HG03378 (cell line): ENCODE results near the gene TRIM13.

Experiments used
- ATAC-seq: cut with Tn5 transposase; IDR thresholded peaks from one replicate; pipeline ENCODE4 v1.9.1; 2021; ENCODE audit warnings: mild to moderate bottlenecking, moderate library complexity; ENCODE audit not compliant: unreplicated experiment

Gene TRIM13

DNA sequence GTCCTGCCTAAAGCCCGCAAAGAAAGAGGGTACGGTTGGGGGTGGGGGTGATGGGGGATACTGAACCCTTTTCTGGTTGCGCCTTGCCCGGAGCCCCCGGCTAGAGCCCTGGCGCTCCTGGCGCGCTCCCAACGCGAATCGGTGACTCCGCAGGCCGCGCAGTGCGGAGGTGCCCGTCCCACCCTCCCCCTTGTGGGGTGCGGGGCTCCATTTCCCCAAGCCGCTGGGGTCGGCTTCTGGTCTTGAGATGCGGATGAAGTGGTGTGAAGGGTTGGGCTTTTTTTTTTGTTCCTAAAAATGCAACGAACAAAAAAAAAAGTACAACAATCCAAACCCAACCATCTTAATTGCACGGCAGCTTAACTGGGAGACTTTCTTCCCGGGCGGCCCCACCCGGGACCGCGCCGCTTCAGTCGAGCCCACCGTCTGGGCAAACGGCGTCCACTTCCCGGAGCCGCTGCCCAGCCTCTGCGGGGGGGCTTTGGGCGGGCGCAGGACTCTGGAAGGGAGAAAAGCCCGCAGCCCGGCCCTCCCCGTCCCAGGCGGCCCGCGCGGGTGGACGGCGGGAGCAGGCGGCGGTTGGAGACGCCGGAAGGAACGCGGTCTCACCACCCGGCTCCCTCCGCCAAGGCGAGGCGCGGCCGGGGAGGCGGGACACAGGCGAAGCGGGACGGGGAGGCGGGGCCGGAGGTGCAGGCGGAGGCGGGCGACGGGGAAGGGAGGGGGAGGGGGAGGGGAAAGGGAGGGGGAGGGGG is 504 bp upstream of the TRIM13 start:
- no peak for ATAC-seq

DNA sequence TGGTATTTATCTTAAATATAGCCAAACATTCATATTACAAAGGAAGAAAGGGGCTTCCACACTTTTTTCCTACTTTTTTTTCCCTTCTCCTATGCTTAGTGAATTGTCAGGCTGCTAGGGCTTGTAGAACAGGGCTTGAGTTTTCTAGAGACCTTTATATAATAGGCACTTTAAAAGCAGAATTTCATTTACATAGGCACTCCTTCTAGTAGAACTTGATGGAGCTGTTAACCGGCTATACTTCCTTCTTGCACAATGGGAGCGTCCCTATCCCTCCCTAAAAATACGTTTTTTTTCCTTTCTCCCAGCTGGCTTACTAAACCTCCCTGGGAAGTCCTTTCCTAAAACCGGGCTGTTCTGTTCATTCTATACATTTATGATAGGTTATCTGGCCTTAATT is 1.1 kb downstream of the TRIM13 start:
- ATAC-seq = no peak

DNA sequence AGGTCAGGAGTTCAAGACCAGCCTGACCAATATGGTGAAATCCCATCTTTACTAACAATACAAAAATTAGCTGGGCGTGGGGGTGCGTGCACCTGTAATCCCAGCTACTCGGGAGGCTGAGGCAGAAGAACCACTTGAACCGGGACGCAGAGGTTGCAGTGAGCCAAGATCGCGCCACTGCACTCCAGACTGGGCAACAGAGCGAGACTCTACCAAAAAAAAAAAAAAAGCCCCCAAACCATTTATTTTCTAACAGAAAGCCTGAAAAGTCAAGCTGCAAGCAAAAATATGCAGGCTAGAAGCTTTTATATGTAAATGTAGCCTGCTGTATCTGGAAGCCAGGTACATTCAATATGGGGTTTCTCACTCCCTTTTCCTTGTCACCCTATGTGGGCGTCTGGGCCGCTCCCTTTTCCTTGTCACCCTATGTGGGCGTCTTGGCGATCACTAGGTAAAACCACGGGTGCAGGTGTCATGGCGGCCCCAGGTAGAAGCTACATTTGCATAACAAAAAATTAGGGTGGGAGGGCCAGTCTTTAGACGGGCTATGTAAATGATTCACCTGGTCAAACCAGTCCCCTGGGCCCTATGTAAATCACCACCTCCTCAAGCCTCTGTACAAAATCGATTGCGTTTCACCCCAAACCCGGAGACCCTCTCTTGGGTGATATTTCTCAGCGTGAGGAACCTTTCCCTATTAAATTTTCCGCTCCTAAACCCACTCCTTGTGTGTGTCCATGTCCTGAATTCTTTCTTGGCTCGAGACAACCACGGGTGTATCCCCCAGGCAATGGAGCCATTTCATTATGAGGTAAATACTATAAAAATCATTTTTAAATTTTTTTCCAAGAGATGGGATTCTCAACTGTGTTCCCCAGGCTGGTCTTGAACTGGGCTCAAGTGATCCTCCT is 2.1 kb downstream of the TRIM13 start:
- ATAC-seq = no peak

DNA sequence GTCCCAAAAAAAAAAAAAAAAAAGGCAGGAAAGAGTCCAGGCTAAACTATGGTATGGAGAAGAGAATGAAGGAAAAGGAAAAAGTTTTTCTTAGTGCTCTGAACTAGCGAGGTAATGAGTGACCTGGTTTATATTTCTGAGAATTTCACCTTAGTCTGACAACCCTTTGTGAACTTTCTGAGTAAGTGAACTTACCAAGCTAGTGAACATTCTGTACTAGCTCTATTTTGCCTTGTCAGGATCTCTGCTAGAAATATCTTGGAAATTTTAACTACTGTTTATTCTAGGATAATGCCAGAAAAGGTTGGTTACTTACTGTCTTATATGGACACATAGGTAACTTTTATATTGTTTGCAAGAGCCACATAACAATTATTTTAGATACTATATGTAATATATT is 4.4 kb downstream of the TRIM13 start:
- ATAC-seq = no peak

DNA sequence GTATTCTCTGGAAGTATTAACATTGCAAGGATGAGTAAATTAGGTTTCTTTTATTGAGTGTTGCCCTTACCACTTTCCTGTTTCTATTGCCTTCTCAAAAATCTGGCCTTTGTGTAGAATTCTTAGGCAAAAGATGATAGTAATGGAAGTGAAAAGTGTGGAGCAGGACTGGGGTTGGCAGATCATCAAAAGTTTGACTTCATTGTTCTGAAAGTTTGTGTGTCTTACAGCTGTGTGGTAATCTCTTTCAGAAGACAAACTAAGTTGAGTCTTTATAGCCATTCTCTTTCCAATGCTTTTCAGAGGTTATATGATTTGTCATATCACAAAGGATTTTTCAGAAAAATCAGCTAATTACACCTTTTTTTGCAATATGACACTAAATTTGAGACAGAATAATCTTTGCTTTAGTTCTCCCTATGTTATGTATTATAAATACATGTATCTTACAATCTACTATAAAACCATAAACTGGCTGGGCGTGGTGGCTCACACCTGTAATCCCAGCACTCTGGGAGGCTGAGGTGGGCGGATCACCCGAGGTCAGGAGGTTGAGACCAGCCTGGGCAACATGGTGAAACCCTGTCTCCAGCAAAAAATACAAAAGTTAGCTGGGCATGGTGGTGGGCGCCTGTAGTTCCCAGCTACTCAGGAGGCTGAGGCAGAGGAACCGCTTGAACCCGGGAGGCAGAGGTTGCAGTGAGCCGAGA is 9.7 kb downstream of the TRIM13 start:
- ATAC-seq = no peak

DNA sequence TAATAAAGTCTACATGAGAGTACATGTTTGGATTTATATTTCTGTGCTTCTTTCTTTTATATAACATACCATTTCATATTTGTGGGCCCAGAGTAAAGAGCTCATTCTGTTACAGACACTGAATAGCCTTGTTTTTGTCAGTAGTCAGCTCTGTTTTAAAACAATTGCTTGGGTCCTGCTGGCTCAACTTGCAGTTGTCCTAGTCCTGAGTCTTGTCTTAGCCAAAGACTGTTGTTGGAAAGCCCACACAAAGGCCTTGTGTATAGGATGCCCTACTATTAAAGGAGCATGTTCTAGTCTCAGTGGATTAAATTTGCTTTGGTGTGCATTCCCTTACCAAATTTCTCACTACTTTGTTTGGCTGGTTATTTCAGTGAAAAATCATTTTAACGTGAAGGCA is 14.6 kb downstream of the TRIM13 start:
- ATAC-seq = no peak

DNA sequence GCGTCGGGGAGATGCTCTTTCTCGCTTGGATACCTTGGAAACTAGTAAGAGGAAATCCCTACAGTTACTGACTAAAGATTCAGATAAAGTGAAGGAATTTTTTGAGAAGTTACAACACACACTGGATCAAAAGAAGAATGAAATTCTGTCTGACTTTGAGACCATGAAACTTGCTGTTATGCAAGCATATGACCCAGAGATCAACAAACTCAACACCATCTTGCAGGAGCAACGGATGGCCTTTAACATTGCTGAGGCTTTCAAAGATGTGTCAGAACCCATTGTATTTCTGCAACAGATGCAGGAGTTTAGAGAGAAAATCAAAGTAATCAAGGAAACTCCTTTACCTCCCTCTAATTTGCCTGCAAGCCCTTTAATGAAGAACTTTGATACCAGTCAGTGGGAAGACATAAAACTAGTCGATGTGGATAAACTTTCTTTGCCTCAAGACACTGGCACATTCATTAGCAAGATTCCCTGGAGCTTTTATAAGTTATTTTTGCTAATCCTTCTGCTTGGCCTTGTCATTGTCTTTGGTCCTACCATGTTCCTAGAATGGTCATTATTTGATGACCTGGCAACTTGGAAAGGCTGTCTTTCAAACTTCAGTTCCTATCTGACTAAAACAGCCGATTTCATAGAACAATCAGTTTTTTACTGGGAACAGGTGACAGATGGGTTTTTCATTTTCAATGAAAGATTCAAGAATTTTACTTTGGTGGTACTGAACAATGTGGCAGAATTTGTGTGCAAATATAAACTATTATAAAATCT is 15.7 kb downstream of the TRIM13 start:
- ATAC-seq = no peak

DNA sequence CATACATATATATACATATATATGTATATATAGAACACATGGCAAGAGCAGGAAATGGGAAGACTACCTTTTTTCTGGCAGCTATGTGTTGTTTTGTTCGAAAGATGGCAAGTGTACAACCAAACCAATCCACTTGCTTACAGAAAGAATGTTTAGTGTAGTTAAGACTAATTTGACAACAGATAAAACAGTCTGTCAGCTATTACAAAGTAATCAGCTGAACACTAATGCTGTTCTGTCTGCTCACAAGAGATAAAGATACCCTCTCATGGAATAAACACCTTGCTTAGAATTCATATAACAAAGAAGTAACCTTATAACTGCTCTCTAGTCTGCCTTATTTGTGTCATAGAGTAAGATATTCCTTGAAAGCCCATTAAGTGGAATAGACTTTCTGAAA is 17.5 kb downstream of the TRIM13 start:
- ATAC-seq = no peak

DNA sequence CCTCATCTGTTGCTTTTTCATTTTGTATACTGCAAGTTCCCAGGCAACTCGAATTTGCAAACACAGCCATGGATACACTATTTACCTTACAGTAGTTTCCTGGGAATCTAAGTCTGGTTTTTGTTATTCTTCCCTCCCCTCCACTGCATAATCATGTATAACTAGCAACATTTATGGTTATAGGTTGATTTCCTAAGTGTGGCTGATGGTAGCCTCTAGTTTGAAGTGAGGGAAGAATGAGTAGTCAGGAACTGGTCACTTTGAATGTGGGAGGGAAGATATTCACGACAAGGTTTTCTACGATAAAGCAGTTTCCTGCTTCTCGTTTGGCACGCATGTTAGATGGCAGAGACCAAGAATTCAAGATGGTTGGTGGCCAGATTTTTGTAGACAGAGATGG is 18.4 kb downstream of the TRIM13 start, which contains the start of gene KCNRG:
TSS of gene KCNRG (plus strand) at position 187 of the 400 bp plus-strand sequence. CDS start at position 237, 50 bp downstream.
- no peak for ATAC-seq

DNA sequence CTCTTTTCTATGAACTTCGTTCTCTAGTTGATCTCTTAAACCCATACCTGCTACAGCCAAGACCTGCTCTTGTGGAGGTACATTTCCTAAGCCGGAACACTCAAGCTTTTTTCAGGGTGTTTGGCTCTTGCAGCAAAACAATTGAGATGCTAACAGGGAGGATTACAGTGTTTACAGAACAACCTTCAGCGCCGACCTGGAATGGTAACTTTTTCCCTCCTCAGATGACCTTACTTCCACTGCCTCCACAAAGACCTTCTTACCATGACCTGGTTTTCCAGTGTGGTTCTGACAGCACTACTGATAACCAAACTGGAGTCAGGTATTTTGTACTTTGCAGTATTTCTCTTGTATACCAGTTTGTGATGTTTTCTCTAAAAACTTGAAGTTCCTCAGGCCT is 18.9 kb downstream of the TRIM13 start:
- ATAC-seq = no peak

DNA sequence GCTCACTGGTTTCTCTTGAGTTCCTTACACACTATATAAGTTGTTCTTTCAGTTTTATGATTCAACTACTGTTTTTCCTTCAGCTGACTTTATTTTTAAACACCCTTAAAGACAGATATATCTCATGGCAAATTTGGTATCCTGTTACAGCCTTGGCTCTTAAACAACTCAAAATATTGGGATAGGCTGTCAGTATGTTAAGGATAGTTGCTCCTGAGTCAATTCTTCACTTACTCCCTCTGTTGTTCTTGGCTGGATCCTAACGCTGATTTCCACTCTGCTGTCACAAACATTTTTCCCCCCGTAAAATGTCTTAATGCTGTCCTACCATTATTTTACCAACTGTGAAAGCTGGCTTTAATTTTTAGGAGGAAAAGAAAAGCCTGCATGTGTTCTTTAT is 19.6 kb downstream of the TRIM13 start:
- no peak for ATAC-seq

DNA sequence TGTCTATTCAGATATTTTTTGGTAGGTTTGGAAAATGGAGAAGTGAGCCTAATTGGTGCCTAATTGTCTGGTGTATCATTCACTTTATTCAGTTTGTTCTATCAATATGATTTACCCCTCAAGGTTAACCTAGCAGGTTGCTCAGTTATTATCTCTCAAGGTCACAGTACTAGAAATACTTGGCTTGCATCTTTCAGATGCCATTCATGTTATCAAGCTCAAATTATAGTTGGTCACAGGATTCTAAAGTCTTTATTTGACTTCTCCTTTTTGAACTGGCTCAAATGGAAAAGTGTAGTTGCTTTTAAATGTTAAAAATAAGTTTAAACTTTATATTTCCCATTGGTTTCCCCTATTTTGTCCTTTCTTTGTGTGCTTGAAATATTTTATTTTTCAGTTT is 21.0 kb downstream of the TRIM13 start:
- ATAC-seq = no peak

DNA sequence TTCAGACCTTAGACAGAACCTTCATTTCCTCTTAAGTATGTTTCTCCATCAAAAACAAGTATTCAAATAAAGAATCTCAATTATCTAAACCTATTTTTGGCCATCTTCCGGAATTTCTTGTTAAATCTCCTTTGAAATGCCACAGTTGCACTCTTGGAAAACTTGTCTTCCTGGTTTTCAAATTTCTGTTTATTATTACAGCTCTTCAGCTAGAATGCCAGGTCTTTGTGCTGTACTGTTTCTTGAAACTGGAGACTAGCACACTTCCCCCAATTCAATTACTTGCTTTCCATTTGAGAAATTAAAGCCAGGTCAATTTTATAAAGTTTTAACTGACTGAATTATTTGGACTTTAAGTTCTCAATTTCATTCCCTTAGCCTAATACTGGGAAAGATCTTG is 28.6 kb downstream of the TRIM13 start:
- ATAC-seq = no peak

DNA sequence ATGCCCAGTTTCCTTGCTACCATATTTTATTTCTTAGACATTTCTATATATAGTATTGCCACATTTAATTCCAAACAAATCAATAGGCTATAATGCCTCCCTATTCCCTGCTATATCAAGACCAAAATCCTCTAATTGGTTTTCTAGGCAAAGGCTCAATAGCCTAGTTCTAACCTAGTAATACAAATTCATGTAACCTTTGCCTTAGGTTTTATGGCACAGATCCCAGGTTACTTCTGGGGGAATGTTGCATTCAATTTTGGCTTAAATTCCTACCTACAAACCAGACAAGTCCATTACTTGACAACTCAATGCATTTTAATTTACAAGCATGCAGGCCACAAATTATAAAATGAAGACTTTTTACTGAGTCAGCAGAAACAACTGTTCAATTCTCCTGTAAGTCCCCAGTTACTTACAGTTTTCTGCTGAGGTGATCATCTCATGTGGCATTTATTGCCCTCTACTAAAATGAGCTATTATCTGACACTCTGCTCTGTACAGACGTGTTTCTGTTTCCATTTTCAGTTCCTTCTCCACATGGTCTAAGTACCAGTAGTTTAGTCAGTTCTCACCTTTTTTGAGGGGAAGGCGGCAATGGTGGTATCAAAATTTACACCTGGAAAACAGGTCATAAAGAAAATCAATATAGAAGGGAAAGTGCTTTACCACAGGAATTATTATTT is 30.1 kb downstream of the TRIM13 start:
- peak; percentile 97 for ATAC-seq

DNA sequence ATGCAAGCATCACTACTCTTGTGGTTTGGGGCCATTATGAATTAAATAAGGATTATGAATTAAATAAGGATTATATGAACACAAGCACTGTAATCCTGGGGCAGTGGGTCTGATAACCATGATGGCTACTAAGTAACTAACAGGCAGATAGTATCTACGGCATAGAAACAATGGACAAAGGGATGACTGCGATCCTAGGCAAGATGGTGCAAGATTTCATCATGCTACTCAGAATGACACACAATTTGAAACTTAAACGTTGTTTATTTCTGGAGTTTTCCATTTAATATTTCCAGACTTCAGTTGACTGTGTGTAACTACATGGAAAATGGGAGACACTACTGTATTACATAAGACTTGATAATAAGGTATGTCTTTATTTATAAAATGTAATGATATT is 33.5 kb downstream of the TRIM13 start:
- ATAC-seq = no peak

DNA sequence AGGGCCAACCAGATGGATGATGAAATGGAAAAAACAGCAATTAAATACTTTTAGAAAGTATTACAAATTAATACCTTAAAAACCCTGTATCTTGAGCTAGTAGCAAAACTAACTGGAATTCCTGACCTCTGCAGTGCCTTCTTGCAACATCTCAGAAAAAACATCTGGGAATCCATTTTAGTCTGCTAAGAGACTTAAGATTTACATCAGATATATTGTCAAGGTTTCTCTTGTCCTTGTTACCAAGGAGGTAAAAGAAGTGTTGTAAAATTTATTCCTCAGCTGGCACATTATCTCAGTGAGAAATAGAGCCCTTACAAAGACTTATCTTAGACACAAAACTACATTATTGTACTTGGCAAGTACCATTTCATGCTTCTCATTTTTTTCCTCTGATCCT is 36.9 kb downstream of the TRIM13 start:
- ATAC-seq = no peak

DNA sequence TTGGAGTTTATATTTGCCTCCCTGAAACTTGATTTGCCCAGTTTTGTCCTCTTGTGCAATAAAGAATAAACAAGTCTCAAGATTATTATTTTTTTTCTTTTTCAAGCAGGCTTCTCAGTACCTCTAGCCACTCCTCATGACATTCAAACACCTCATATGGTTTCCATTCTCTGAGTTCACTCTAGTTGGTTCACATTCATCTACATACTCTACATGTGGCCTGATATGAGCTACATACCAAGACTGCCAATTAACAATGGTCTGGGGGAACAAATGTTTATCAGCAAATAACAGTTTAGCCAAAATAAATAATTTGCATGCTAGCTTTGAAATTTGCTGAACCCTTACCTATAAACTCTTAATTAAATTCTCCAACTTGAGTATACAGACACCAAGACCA is 40.9 kb downstream of the TRIM13 start:
- no peak for ATAC-seq

DNA sequence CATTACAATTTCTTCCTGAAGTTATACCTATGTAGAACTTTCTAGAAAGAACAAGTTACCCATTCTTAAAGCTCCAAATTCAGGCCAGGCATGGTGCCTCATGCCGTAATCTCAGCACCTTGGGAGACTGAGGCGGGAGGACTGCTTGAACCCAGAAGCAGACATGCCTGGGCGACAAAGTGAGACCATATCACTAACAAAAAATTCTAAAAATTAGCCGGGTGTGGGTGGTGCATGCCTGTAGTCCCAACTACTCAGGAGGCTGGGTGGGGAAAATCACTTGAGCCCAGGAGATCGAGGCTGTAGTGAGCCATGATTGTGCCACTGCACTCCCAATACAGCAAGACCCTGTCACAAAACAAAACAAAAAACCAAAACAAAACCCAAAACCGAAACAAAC is 41.4 kb downstream of the TRIM13 start:
- ATAC-seq = no peak

DNA sequence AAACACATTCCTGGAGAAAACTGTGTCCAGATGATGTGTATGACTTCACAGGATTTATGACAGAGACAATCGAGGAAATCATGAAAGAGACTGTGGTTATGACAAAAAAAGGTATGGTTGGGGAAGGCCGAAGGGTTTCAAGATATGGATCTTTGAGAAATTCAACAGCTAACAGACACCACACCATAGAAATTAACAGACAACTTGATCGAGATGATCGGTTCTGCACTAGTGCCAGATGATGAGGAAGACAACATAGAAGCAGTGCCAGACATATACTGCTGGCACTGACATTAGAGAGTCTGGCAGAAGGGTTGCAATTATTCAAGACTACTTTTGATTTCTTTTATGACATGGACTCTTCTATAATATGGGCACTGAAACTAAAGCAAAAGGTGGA is 55.6 kb downstream of the TRIM13 start:
- ATAC-seq = no peak

DNA sequence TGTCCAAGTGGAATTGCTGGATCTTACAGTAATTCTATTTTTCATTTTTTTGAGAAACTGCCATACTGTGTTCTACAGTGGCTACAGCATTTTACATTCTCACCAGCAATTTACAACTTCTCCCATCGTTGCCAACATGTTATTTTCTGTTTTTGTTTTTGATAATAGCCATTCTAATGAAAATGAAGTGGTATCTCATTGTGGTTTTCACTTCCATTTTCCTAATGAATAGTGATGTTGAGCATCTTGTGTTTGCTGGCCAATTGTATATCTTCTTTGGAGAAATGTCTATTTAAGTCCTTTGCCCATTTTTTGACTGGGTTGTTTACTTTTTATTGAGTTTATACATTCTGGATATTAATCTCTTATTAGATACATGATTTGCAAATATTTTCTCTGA is 57.0 kb downstream of the TRIM13 start:
- no peak for ATAC-seq
